NOMO-1 (cell line): ENCODE data around the gene ZNF117.
"Not testable (repeated sequence)": the region's sequence is repeated elsewhere in the genome, so short reads cannot be mapped to it uniquely, and the experiment has no call there.

ENCODE experiments used
- DNase-seq, 2 experiments: peaks; one replicate each; lab custom pipeline; 2025; ENCODE audit not compliant: unreplicated experiment in 2 of 2; lab: John Stamatoyannopoulos, UW

The ZNF117 gene

GRCh38 chr7:64997164-64997908 lies 6.5 kb upstream of the ZNF117 start:
- DNase-seq, result no peak

- no peak for DNase-seq
Observed at GRCh38 chr7:64996305-64996704, 5.5 kb upstream of the ZNF117 start.

GRCh38 chr7:64993901-64994300 lies 3.1 kb upstream of the ZNF117 start:
- no peak for DNase-seq

GRCh38 chr7:64992971-64993370 lies 2.1 kb upstream of the ZNF117 start:
- DNase-seq, result no peak

- no peak for DNase-seq
Observed at GRCh38 chr7:64990216-64990615, 620 bp downstream of the ZNF117 start.

GRCh38 chr7:64978497-64979203 lies 12.2 kb downstream of the ZNF117 start:
- no peak for DNase-seq

- DNase-seq, result no peak
Observed at GRCh38 chr7:64965594-64965993, 25.2 kb downstream of the ZNF117 start.

GRCh38 chr7:64959072-64959747 lies 31.6 kb downstream of the ZNF117 start:
- no peak for DNase-seq

- DNase-seq, result peak; percentile 33 to 38
Observed at GRCh38 chr7:64951250-64951848, 39.5 kb downstream of the ZNF117 start.

- DNase-seq, result not testable (repeated sequence)
Observed at GRCh38 chr7:64950673-64951072, 40.2 kb downstream of the ZNF117 start.

GRCh38 chr7:64948774-64949173 lies 42.1 kb downstream of the ZNF117 start:
- DNase-seq, result not testable (repeated sequence)

- no peak for DNase-seq
Observed at GRCh38 chr7:64947252-64948000, 43.4 kb downstream of the ZNF117 start.

- DNase-seq, result no peak
Observed at GRCh38 chr7:64946772-64947171, 44.1 kb downstream of the ZNF117 start.

GRCh38 chr7:64945503-64946175 lies 45.2 kb downstream of the ZNF117 start:
- DNase-seq, result no peak

- not testable (repeated sequence) for DNase-seq
Observed at GRCh38 chr7:64944667-64945502, 46.0 kb downstream of the ZNF117 start.

GRCh38 chr7:64940021-64940420 lies 50.8 kb downstream of the ZNF117 start:
- not testable (repeated sequence) for DNase-seq

- no peak for DNase-seq
Observed at GRCh38 chr7:64938540-64938939, 52.3 kb downstream of the ZNF117 start.

- DNase-seq, result no peak
Observed at GRCh38 chr7:64934478-64934877, 56.4 kb downstream of the ZNF117 start.
